Stomach (tissue), 9 donors: ENCODE measurements around the gene NT5DC1. TPM values are rescaled to one million over a fixed set of nuclear protein-coding genes. Genes with fewer than 3 reads are reported as not detected.

Source experiments
- DNase-seq, 2 donors: peaks; one replicate each; pipeline versions ENCODE4 v3.0.0 to v3.0.0-alpha.2; 2013 to 2019
- H3K27ac ChIP-seq, 5 donors: fragments of 200-600 bp in 4 of 5; sonication (generic) in 4 of 5; one replicate each; pipeline ENCODE4 v1.5.1; 2013 to 2019; ENCODE audit warnings: mild to moderate bottlenecking in 1 of 5, moderate library complexity in 1 of 5
- H3K27me3 ChIP-seq, 3 donors: fragments of 200-600 bp; sonication (generic); one replicate each; pipeline ENCODE4 v1.5.1; 2017 to 2019; ENCODE audit warnings: mixed run types in 1 of 3
- H3K36me3 ChIP-seq, 4 donors: fragments of 200-600 bp; sonication (generic); 1 replicate in 3 of 4; 2 replicates in 1 of 4; pipeline ENCODE4 v1.5.1; 2016 to 2019
- H3K4me1 ChIP-seq, 4 donors: fragments of 200-600 bp; sonication (generic); one replicate each; pipeline ENCODE4 v1.5.1; 2016 to 2019
- H3K4me3 ChIP-seq, 4 donors: fragments of 200-600 bp; sonication (generic) in 3 of 4; one replicate each; pipeline ENCODE4 v1.5.1; 2016 to 2019; ENCODE audit warnings: mild to moderate bottlenecking in 1 of 4
- H3K9me3 ChIP-seq, 4 donors: fragments of 200-600 bp; sonication (generic); one replicate each; pipeline ENCODE4 v1.5.1; 2016 to 2019
- EP300 ChIP-seq: sonication (generic); formaldehyde crosslinking; IDR thresholded peaks from one replicate; pipeline ENCODE4 v1.6.1; 2017; ENCODE audit warnings: antibody characterized with exemption
- POLR2A ChIP-seq, 4 donors: fragments of 450-650 bp; IDR thresholded peaks; one replicate each; pipeline ENCODE4 v1.6.1; 2016; ENCODE audit warnings: antibody characterized with exemption in 4 of 4, control low read depth in 2 of 4, mild to moderate bottlenecking in 1 of 4, moderate library complexity in 1 of 4
- POLR2AphosphoS5 ChIP-seq, 3 donors: sonication (generic); formaldehyde crosslinking; IDR thresholded peaks; one replicate each; pipeline ENCODE4 v1.6.1; 2016; ENCODE audit warnings: antibody characterized with exemption in 3 of 3
- WGBS, 5 donors: extraction: QIAGEN DNeasy Blood & Tissue Kit in 3 of 5; methylation state at CpG; one replicate each; pipeline versions ENCODE4 v1.1.5 to v1.1.7; 2013 to 2018; 5-methylcytosine and 5-hydroxymethylcytosine counted together
- intact Hi-C: fragments of 100-400 bp; cut with DNase I; formaldehyde crosslinking; loops from one replicate; pipeline ENCODE4 v1.15.1; 2023; ENCODE audit warnings: low total_unique reads
- polyA plus RNA-seq, 3 donors: library from polyadenylated mRNA; stranded (reverse); fragments of 200-250 nt; gene quantifications; one replicate each; pipeline ENCODE4 v1.2.3, GENCODE V29; 2013
- total RNA-seq, 5 donors: library from RNA; depleted of rRNA; stranded (reverse); fragments of >200 nt; gene quantifications; one replicate each; pipeline versions ENCODE4 v1.1.0 to v1.2.3, GENCODE V29; 2014 to 2016
- TF ChIP-seq, protein P1 (sequence below), 7 experiments: fragments of 450-650 bp in 4 of 7; fragments of 200-600 bp in 3 of 7; sonication (generic) in 3 of 7; IDR thresholded peaks; one replicate each; pipeline ENCODE4 v1.5.1; 2016 to 2019; ENCODE audit warnings: antibody characterized with exemption in 7 of 7, control low read depth in 2 of 7, mild to moderate bottlenecking in 1 of 7
- donor health status: healthy with polysubstance abuse.
- donor health status: Bipolar disorder and iron deficiency.
- donor health status: healthy.

The NT5DC1 gene
- total and polyA plus RNA-seq, 8 donors, result 8.0 to 136 (median 17.4) TPM

DNA sequence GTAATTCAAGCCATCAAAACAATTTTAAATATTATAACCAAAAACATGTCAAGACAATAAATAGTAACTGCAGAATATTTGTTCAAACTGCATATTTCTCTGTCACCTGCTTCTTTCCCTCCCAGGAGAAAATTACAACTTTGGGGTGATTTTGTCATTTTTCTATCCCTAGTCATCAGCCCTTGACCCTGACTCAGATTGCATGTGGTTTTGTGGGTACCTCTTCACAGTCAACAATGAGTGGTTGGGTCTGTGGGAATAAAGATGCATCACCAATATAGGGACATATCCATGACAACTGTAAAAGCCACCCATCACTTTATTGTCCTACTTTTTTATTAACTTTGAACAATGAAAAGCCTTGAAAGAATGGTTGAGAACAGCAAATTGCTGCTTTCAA, 18.0 kb downstream of the NT5DC1 start:
- Histone ChIP-seq H3K4me3 (no peak overlapping the region), H3K36me3 (peaks cover 7 to 64% (median 58%) of the 10 kb centered on the region in 4 donors), H3K4me1 (no peaks in the 10 kb centered on the region), H3K27ac (no peak overlapping the region), H3K27me3 (no peaks in the 10 kb centered on the region), H3K9me3 (no peaks in the 10 kb centered on the region)
- no peak for DNase-seq
- intact Hi-C loops, result no loop called here
- no peak for TF ChIP-seq POLR2A (IDR thresholded peaks at IDR 0.05)
- TF ChIP-seq POLR2AphosphoS5 (IDR thresholded peaks at IDR 0.05), result no peak
- TF ChIP-seq EP300, result no peak
- TF ChIP-seq, protein P1, sequence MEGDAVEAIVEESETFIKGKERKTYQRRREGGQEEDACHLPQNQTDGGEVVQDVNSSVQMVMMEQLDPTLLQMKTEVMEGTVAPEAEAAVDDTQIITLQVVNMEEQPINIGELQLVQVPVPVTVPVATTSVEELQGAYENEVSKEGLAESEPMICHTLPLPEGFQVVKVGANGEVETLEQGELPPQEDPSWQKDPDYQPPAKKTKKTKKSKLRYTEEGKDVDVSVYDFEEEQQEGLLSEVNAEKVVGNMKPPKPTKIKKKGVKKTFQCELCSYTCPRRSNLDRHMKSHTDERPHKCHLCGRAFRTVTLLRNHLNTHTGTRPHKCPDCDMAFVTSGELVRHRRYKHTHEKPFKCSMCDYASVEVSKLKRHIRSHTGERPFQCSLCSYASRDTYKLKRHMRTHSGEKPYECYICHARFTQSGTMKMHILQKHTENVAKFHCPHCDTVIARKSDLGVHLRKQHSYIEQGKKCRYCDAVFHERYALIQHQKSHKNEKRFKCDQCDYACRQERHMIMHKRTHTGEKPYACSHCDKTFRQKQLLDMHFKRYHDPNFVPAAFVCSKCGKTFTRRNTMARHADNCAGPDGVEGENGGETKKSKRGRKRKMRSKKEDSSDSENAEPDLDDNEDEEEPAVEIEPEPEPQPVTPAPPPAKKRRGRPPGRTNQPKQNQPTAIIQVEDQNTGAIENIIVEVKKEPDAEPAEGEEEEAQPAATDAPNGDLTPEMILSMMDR (IDR thresholded peaks at IDR 0.05), result no peak

DNA sequence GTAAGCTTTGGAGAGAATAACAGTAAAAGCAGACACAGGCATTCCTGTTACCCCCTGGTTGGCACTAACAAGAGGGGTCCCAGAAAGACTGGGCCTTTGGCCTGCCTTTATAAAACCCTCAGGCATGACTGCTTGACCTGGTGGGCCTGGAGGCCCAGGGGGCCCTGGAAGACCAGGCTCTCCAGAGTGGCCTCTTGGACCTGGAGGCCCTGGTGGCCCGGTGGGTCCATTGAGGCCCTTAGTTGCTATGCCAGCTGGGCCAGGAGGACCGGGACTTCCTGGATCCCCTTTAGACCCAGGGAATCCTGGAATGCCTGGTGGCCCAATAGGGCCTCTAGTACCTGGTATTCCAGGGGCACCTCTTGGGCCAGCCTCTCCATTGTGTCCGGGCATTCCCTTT, 19.8 kb downstream of the NT5DC1 start:
- intact Hi-C loops, result no loop called here
- no peak overlapping the region for H3K27ac ChIP-seq
- DNase-seq, result no peak
- no peaks in the 10 kb centered on the region for H3K27me3 ChIP-seq
- H3K36me3 ChIP-seq, result peaks cover 7 to 47% (median 44%) of the 10 kb centered on the region in 4 donors
- H3K4me1 ChIP-seq, result no peaks in the 10 kb centered on the region
- TF ChIP-seq POLR2AphosphoS5 (IDR thresholded peaks at IDR 0.05), result no peak
- no peak for TF ChIP-seq EP300
- TF ChIP-seq, protein P1 (IDR thresholded peaks at IDR 0.05), result no peak
- TF ChIP-seq POLR2A (IDR thresholded peaks at IDR 0.05), result no peak
- H3K4me3 ChIP-seq, result no peak overlapping the region
- WGBS, 5 donors, result 99 to 100% (median 100%) methylated on average over 2 to 3 of the region's 3 CpGs
- no peaks in the 10 kb centered on the region for H3K9me3 ChIP-seq

GRCh38 chr6:116126032-116126431, 25.4 kb downstream of the NT5DC1 start, which contains the start of gene COL10A1:
Gene COL10A1, minus strand, starts transcription at chr6:116126132. Its CDS starts 640 bp downstream, at chr6:116125492.
- H3K27me3 ChIP-seq, result no peaks in the 10 kb centered on the region
- DNase-seq, result no peak
- TF ChIP-seq EP300 (no peak), POLR2A (IDR thresholded peaks at IDR 0.05) (no peak), POLR2AphosphoS5 (IDR thresholded peaks at IDR 0.05) (no peak)
- TF ChIP-seq, protein P1 (IDR thresholded peaks at IDR 0.05), result no peak

DNA sequence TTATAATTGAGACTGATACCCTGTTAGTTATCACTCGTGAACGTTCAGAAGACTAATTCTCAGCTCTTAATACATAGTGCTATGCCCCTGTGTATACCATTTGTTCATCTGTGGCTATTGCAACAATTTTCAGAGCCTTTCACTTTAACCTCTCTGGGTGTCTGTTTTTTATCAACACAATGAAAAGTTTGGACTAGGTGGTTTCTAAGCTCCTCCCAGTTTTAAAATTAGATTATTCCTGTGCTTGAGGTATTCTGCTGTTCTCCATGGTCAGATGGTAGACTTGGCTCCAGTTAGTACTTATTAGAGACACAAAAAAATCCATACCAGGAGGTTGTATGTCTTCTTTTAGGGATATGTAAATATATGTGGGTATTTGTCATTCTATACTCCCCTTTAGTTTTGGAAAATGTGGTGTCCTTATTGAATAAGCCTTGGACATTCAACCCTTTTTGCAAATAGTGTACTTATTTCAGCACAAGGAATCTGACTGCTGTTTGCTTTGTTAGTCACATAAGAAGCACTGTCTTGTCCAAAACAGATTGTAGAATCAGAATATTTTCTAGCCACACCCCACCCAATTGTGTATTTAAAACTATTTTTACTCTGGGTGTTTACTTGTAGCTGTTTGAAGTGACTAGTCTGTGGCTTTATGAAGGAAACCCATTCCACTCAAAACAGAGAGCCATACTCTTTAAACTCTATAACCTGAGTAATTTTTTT, 27.3 kb downstream of the NT5DC1 start:
- Histone ChIP-seq H3K27me3 (no peaks in the 10 kb centered on the region), H3K27ac (peak overlapping the region in 1 of 5 donors; percentile 40), H3K4me1 (peaks cover 0 to 22% (median 2%) of the 10 kb centered on the region in 4 donors), H3K36me3 (peaks cover 0 to 4% (median 2%) of the 10 kb centered on the region in 4 donors), H3K9me3 (no peaks in the 10 kb centered on the region), H3K4me3 (no peak overlapping the region)
- no peak for DNase-seq
- 67 to 87% (median 71%) methylated on average over 2 of the region's 2 CpGs for WGBS, 5 donors
- TF ChIP-seq POLR2A (IDR thresholded peaks at IDR 0.05) (no peak), EP300 (no peak), POLR2AphosphoS5 (IDR thresholded peaks at IDR 0.05) (no peak)
- TF ChIP-seq, protein P1 (IDR thresholded peaks at IDR 0.05), result no peak
- intact Hi-C loops, result no loop called here

More at GRCh38 chr6:116126032-116126431, 25.4 kb downstream of the NT5DC1 start, which contains the start of gene COL10A1:
- Histone ChIP-seq H3K27ac (no peak within 1 kb of the TSS), H3K36me3 (peaks cover 0 to 12% (median 5%) of the 10 kb centered on the region in 4 donors), H3K4me3 (no peak within 1 kb of the TSS), H3K9me3 (no peaks in the 10 kb centered on the region), H3K4me1 (peaks cover 0 to 22% (median 2%) of the 10 kb centered on the region in 4 donors)
- 94 to 97% (median 96%) methylated on average over 6 of the region's 6 CpGs for WGBS, 5 donors
- intact Hi-C loops, result no loop called here
